SU-DHL-6 (cell line): ENCODE measurements around the gene CCR5AS.

Experiments used
- H2AFZ ChIP-seq: fragments of 200-600 bp; sonication (generic); 2 replicates; pipeline ENCODE4 v1.6.1; 2014; ENCODE audit warnings: low read depth, mild to moderate bottlenecking, moderate library complexity, mixed read lengths, antibody characterized with exemption, low read length; ENCODE audit not compliant: severe bottlenecking
- H3F3A ChIP-seq: fragments of 200-600 bp; shearing (Covaris generic); 2 replicates; pipeline ENCODE4 v1.6.0; 2016; ENCODE audit warnings: antibody characterized with exemption, mild to moderate bottlenecking; ENCODE audit not compliant: insufficient read depth
- H3K27ac ChIP-seq: fragments of 200-600 bp; sonication (generic); 2 replicates; pipeline ENCODE4 v1.5.1; 2016; ENCODE audit warnings: low read depth, mild to moderate bottlenecking, low read length, moderate library complexity, mixed read lengths
- H3K27me3 ChIP-seq: fragments of 200-600 bp; sonication (generic), shearing (Covaris generic); 2 replicates; pipeline ENCODE4 v1.6.0; 2014; ENCODE audit warnings: mild to moderate bottlenecking, low read length
- H3K36me3 ChIP-seq: fragments of 200-600 bp; sonication (generic); 2 replicates; pipeline ENCODE4 v1.6.1; 2014; ENCODE audit warnings: mild to moderate bottlenecking, low read length, mixed read lengths
- H3K4me2 ChIP-seq: fragments of 300-600, 200-600 bp; shearing (Covaris generic), sonication (generic); 2 replicates; pipeline ENCODE4 v1.6.0; 2014; ENCODE audit warnings: low read length, low read depth, mild to moderate bottlenecking; ENCODE audit not compliant: poor library complexity, severe bottlenecking
- H3K4me3 ChIP-seq: fragments of 200-600 bp; sonication (generic); 2 replicates; pipeline ENCODE4 v1.5.1; 2014; ENCODE audit warnings: antibody characterized with exemption, low read length, mild to moderate bottlenecking, mixed read lengths; ENCODE audit not compliant: insufficient read depth, poor library complexity, severe bottlenecking
- H3K79me2 ChIP-seq: fragments of 200-600 bp; sonication (generic); 2 replicates; pipeline ENCODE4 v1.6.1; 2014; ENCODE audit warnings: mild to moderate bottlenecking, low read length, moderate library complexity; ENCODE audit not compliant: insufficient read depth
- H3K9ac ChIP-seq: fragments of 200-600 bp; sonication (generic); 2 replicates; pipeline ENCODE4 v1.7.0; 2014; ENCODE audit warnings: mild to moderate bottlenecking, low read length
- H3K9me2 ChIP-seq: fragments of 200-600 bp; sonication (generic); replicated peaks from 2 replicates; pipeline ENCODE4 v1.6.1; 2014; ENCODE audit warnings: low read length; ENCODE audit not compliant: insufficient read depth
- H3K9me3 ChIP-seq: fragments of 200-600 bp; sonication (generic); 2 replicates; pipeline ENCODE4 v1.6.1; 2014; ENCODE audit warnings: low read length, mixed read lengths; ENCODE audit not compliant: insufficient read depth
- H4K20me1 ChIP-seq: fragments of 200-600 bp; sonication (generic); 2 replicates; pipeline ENCODE4 v1.6.1; 2014; ENCODE audit warnings: low read depth, mild to moderate bottlenecking, antibody characterized with exemption, low read length, moderate library complexity, mixed read lengths
- EZH2phosphoT487 ChIP-seq: fragments of 200-600 bp; sonication (generic), shearing (Covaris generic); conservative IDR thresholded peaks from 2 replicates; pipeline ENCODE4 v1.6.1; 2018; ENCODE audit warnings: mild to moderate bottlenecking, antibody characterized with exemption, low read length, moderate library complexity, mixed read lengths
- TF ChIP-seq, protein P1 (sequence below): fragments of 200-600 bp; sonication (generic); IDR thresholded peaks from one replicate; pipeline ENCODE4 v1.5.1; 2017; ENCODE audit warnings: antibody characterized with exemption, mild to moderate bottlenecking, low read length, moderate library complexity; ENCODE audit not compliant: insufficient read depth, poor library complexity, severe bottlenecking

The CCR5AS gene

DNA sequence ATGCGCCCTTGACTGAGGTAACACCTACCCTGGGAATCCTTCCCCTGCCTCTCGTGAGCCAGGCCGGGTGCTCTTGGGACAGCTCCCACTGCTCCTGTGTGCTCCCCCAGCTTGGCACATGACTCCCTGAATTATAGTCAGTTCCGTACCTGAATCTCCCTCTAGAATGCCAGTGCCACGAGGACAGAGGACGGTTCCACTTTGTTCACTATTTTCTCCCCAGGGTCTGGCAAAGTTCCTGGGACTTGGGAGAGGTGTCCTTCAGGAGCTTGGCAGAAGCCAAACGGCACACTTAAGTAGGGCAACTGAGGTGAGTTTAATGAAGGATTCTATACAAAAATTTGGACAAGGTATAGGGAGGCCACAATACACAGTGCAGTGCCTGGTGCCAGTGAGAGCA, 9.8 kb downstream of the CCR5AS start:
- no peak overlapping the region for H2AFZ ChIP-seq
- TF ChIP-seq, protein P1, sequence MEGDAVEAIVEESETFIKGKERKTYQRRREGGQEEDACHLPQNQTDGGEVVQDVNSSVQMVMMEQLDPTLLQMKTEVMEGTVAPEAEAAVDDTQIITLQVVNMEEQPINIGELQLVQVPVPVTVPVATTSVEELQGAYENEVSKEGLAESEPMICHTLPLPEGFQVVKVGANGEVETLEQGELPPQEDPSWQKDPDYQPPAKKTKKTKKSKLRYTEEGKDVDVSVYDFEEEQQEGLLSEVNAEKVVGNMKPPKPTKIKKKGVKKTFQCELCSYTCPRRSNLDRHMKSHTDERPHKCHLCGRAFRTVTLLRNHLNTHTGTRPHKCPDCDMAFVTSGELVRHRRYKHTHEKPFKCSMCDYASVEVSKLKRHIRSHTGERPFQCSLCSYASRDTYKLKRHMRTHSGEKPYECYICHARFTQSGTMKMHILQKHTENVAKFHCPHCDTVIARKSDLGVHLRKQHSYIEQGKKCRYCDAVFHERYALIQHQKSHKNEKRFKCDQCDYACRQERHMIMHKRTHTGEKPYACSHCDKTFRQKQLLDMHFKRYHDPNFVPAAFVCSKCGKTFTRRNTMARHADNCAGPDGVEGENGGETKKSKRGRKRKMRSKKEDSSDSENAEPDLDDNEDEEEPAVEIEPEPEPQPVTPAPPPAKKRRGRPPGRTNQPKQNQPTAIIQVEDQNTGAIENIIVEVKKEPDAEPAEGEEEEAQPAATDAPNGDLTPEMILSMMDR: no peak
- TF ChIP-seq EZH2phosphoT487: no peak
- H3K27ac ChIP-seq: no peak overlapping the region
- H3K9me2 ChIP-seq: no peaks in the 10 kb centered on the region
- no peak overlapping the region for H3K9ac ChIP-seq
- H3F3A ChIP-seq: no peaks in the 10 kb centered on the region
- no peaks in the 10 kb centered on the region for H3K36me3 ChIP-seq
- H3K4me2 ChIP-seq: no peak overlapping the region
- no peaks in the 10 kb centered on the region for H3K79me2 ChIP-seq
- no peak overlapping the region for H3K4me3 ChIP-seq
- H4K20me1 ChIP-seq: no peaks in the 10 kb centered on the region
- H3K27me3 ChIP-seq: no peaks in the 10 kb centered on the region
- no peaks in the 10 kb centered on the region for H3K9me3 ChIP-seq

DNA sequence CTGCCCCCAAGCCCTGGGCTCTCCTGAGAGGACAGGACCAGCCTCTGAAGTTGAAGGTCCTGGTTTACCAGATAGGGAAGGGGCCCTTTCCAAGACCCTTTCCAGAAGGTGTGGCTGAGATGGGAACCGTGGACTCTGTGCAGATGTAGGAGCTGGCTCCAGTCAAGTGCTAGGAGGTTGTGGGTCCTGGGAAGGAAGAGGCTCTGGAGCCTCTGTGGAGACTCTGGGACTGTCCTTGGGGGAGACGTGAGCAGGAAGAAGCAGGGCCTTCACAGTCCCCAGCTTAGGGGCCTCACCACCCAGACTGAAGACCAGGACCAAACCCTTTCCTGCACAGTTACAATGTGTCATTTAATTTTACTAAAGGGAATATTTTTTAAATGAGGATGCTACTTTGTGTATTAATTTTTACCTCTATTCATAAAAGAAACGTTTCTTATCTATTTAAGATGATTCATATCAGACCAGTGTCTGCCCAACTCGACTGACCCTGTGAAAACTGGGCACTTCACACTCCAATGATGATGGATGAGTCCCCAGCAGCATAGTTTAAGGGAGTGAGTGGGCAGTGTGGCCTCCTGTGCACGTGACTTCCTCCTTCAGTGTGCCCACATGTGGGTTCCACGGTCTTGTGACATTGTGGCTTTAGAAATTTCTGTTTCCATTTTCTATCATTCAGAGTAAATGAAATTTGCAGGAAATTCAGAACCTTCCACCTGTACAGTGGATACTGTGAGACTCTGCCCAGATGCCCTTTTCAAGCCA, 10.9 kb downstream of the CCR5AS start:
- Histone ChIP-seq H4K20me1 (no peaks in the 10 kb centered on the region), H3K9me3 (no peaks in the 10 kb centered on the region), H3K9ac (no peak overlapping the region), H3K4me2 (no peak overlapping the region), H3K27ac (no peak overlapping the region), H3K4me3 (no peak overlapping the region), H3K27me3 (no peaks in the 10 kb centered on the region), H3K9me2 (no peaks in the 10 kb centered on the region), H3F3A (no peaks in the 10 kb centered on the region), H3K79me2 (no peaks in the 10 kb centered on the region), H3K36me3 (no peaks in the 10 kb centered on the region), H2AFZ (no peak overlapping the region)
- no peak for TF ChIP-seq EZH2phosphoT487
- TF ChIP-seq, protein P1: no peak

DNA sequence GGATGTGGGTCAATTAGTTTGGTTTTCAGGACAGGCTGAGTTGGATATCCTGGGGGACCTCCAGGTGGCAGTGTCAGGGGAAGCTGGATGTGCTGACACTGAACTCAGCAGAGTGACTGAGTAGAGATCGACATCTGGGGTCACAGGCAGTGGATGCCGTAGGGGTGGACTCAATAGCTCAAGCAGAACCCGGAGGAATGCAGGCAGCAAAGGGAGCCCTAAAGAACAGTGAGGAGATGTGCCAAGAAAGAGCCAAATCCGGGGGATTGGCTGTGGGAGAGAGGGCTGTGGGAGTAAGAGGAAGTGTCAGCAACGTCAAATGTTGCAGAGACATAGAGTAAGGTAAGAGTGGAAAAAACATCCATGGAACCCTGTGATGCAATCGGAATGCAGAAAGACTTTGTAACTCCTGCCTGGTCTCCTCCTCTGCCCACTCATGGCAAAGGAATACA, 11.6 kb downstream of the CCR5AS start:
- Histone ChIP-seq H3K27me3 (no peaks in the 10 kb centered on the region), H3F3A (no peaks in the 10 kb centered on the region), H3K36me3 (no peaks in the 10 kb centered on the region), H3K9me2 (no peaks in the 10 kb centered on the region), H3K79me2 (no peaks in the 10 kb centered on the region), H3K4me3 (no peak overlapping the region), H2AFZ (no peak overlapping the region), H3K9me3 (no peaks in the 10 kb centered on the region), H4K20me1 (no peaks in the 10 kb centered on the region), H3K4me2 (no peak overlapping the region), H3K9ac (no peak overlapping the region), H3K27ac (no peak overlapping the region)
- TF ChIP-seq, protein P1: no peak
- no peak for TF ChIP-seq EZH2phosphoT487
